RWPE2 (cell line): Measurements from ENCODE around the gene SLC9A9.
"Not testable (repeated sequence)": the region's sequence is repeated elsewhere in the genome, so short reads cannot be mapped to it uniquely, and the experiment has no call there.

Source experiments
- ATAC-seq: fragments of 200-7000 bp; cut with Tn5 transposase; 3 replicates; pipeline ENCODE4 v1.9.1; 2021; ENCODE audit warnings: low read depth
- DNase-seq: peaks from one replicate; pipeline ENCODE4 v3.0.0-alpha.2; 2020; ENCODE audit warnings: low spot score
- H3K27ac ChIP-seq: fragments of 450-650 bp; 2 replicates; pipeline ENCODE4 v1.5.1; 2017; ENCODE audit warnings: mild to moderate bottlenecking; ENCODE audit not compliant: poor library complexity, severe bottlenecking
- H3K27me3 ChIP-seq: fragments of 250-450 bp; sonication (Bioruptor Pico); 2 replicates; pipeline ENCODE4 v1.5.1; 2021; ENCODE audit warnings: mild to moderate bottlenecking, moderate library complexity; ENCODE audit not compliant: insufficient read depth, poor library complexity, severe bottlenecking
- H3K36me3 ChIP-seq: fragments of 250-450 bp; sonication (Bioruptor Pico); 2 replicates; pipeline ENCODE4 v1.5.1; 2020; ENCODE audit warnings: low read depth, mild to moderate bottlenecking, moderate library complexity
- H3K4me1 ChIP-seq: fragments of 250-450 bp; sonication (Bioruptor Pico); 2 replicates; pipeline ENCODE4 v1.5.1; 2021; ENCODE audit warnings: mild to moderate bottlenecking, moderate library complexity; ENCODE audit not compliant: insufficient read depth, poor library complexity, severe bottlenecking
- H3K4me3 ChIP-seq: fragments of 250-450 bp; sonication (Bioruptor Pico); 2 replicates; pipeline ENCODE4 v1.5.1; 2021; ENCODE audit warnings: mild to moderate bottlenecking, moderate library complexity; ENCODE audit not compliant: severe bottlenecking
- H3K9me3 ChIP-seq: fragments of 250-450 bp; sonication (Bioruptor Pico); 2 replicates; pipeline ENCODE4 v1.5.1; 2021; ENCODE audit warnings: mild to moderate bottlenecking, moderate library complexity; ENCODE audit not compliant: severe bottlenecking
- CTCF ChIP-seq: fragments of 450-650 bp; IDR thresholded peaks from one replicate; pipeline ENCODE4 v1.5.1; 2017; ENCODE audit warnings: mild to moderate bottlenecking, moderate library complexity; ENCODE audit not compliant: poor library complexity, severe bottlenecking

Gene SLC9A9

GRCh38 chr3:143810953-143811265 is 37.4 kb downstream of the SLC9A9 start:
- no peak for DNase-seq
- no peak for ATAC-seq
- no peak for TF ChIP-seq CTCF
- Histone ChIP-seq H3K4me3 (no peak overlapping the region), H3K4me1 (no peaks in the 10 kb centered on the region), H3K27me3 (no peaks in the 10 kb centered on the region), H3K27ac (no peak overlapping the region), H3K36me3 (no peaks in the 10 kb centered on the region), H3K9me3 (no peaks in the 10 kb centered on the region)

- Histone ChIP-seq H3K4me1 (no peaks in the 10 kb centered on the region), H3K27ac (no peak overlapping the region), H3K27me3 (no peaks in the 10 kb centered on the region), H3K36me3 (no peaks in the 10 kb centered on the region), H3K4me3 (no peak overlapping the region), H3K9me3 (no peaks in the 10 kb centered on the region)
- no peak for TF ChIP-seq CTCF
- ATAC-seq (no peak), DNase-seq (no peak)
These were observed 37.9 kb downstream of the SLC9A9 start for GRCh38 chr3:143810166-143810952.

- H3K4me1 ChIP-seq, result no peaks in the 10 kb centered on the region
- ATAC-seq (no peak), DNase-seq (no peak)
- H3K4me3 ChIP-seq, result no peak overlapping the region
- no peaks in the 10 kb centered on the region for H3K27me3 ChIP-seq
- H3K27ac ChIP-seq, result no peak overlapping the region
- TF ChIP-seq CTCF, result no peak
- no peaks in the 10 kb centered on the region for H3K9me3 ChIP-seq
- H3K36me3 ChIP-seq, result no peaks in the 10 kb centered on the region
These were observed 39.1 kb downstream of the SLC9A9 start for GRCh38 chr3:143809121-143809621.

GRCh38 chr3:143808030-143808429 is 40.2 kb downstream of the SLC9A9 start:
- Histone ChIP-seq H3K27me3 (no peaks in the 10 kb centered on the region), H3K4me1 (no peaks in the 10 kb centered on the region), H3K4me3 (no peak overlapping the region), H3K9me3 (no peaks in the 10 kb centered on the region), H3K36me3 (no peaks in the 10 kb centered on the region), H3K27ac (no peak overlapping the region)
- no peak for DNase-seq
- no peak for ATAC-seq
- TF ChIP-seq CTCF, result no peak

GRCh38 chr3:143806038-143806437 is 42.2 kb downstream of the SLC9A9 start:
- no peak overlapping the region for H3K27ac ChIP-seq
- DNase-seq, result no peak
- no peak for ATAC-seq
- H3K36me3 ChIP-seq, result no peaks in the 10 kb centered on the region
- no peaks in the 10 kb centered on the region for H3K9me3 ChIP-seq
- TF ChIP-seq CTCF, result no peak
- no peaks in the 10 kb centered on the region for H3K27me3 ChIP-seq
- no peaks in the 10 kb centered on the region for H3K4me1 ChIP-seq
- no peak overlapping the region for H3K4me3 ChIP-seq

GRCh38 chr3:143805476-143805875 is 42.8 kb downstream of the SLC9A9 start:
- not testable (repeated sequence) for H3K4me1 ChIP-seq, H3K9me3 ChIP-seq, H3K36me3 ChIP-seq, ATAC-seq, H3K4me3 ChIP-seq, DNase-seq, H3K27me3 ChIP-seq, H3K27ac ChIP-seq

GRCh38 chr3:143801046-143801445 is 47.2 kb downstream of the SLC9A9 start:
- H3K4me1 ChIP-seq, H3K27ac ChIP-seq, ATAC-seq, H3K9me3 ChIP-seq, H3K4me3 ChIP-seq, H3K36me3 ChIP-seq, DNase-seq, H3K27me3 ChIP-seq: not testable (repeated sequence)
